Adrenal gland (tissue), 12 donors: ENCODE measurements around the gene F7. TPM values are rescaled to one million over a fixed set of nuclear protein-coding genes. Genes with fewer than 3 reads are reported as not detected.

Source experiments
- DNase-seq, 7 donors: peaks; one replicate each; pipeline ENCODE4 v3.0.0-alpha.2; 2019 to 2020
- H3K27ac ChIP-seq, 5 donors: fragments of 200-600 bp; sonication (generic) in 4 of 5; 1 replicate in 3 of 5; 2 replicates in 2 of 5; pipeline versions ENCODE4 v1.5.1 to v1.8.0; 2016 to 2020; ENCODE audit warnings: mild to moderate bottlenecking in 1 of 5
- H3K27me3 ChIP-seq: fragments of 200-600 bp; 2 replicates; pipeline ENCODE4 v1.8.0; 2021
- H3K36me3 ChIP-seq, 2 donors: fragments of 200-600 bp; replicated peaks in 1 of 2; 1 replicate in 1 of 2; 2 replicates in 1 of 2; pipeline versions ENCODE4 v1.5.1 to v1.8.0; 2018 to 2022
- H3K4me1 ChIP-seq, 2 donors: fragments of 200-600 bp; replicated peaks in 1 of 2; 1 replicate in 1 of 2; 2 replicates in 1 of 2; pipeline versions ENCODE4 v1.5.1 to v1.8.0; 2018 to 2021
- H3K4me3 ChIP-seq, 4 donors: fragments of 200-600 bp; sonication (generic) in 3 of 4; one replicate each; pipeline ENCODE4 v1.5.1; 2016 to 2018
- H3K9me3 ChIP-seq, 3 donors: fragments of 200-600 bp; sonication (generic) in 1 of 3; replicated peaks in 1 of 3; 1 replicate in 2 of 3; 2 replicates in 1 of 3; pipeline versions ENCODE4 v1.5.1 to v1.8.0; 2016 to 2021
- CTCF ChIP-seq, 6 experiments: fragments of 450-650 bp in 4 of 6; fragments of 200-600 bp in 2 of 6; sonication (generic) in 1 of 6; IDR thresholded peaks; 1 replicate in 5 of 6; 2 replicates in 1 of 6; pipeline versions ENCODE4 v1.5.1 to v1.8.0; 2016 to 2021; ENCODE audit warnings: antibody characterized with exemption in 6 of 6, mild to moderate bottlenecking in 2 of 6, moderate library complexity in 1 of 6
- POLR2A ChIP-seq, 2 donors: fragments of 450-650 bp; IDR thresholded peaks; one replicate each; pipeline ENCODE4 v1.6.1; 2017; ENCODE audit warnings: antibody characterized with exemption in 2 of 2, mild to moderate bottlenecking in 2 of 2, moderate library complexity in 1 of 2
- WGBS, 4 donors: extraction: QIAGEN DNeasy Blood & Tissue Kit in 2 of 4; methylation state at CpG; one replicate each; pipeline versions ENCODE4 v1.1.5 to v1.1.7; 2013 to 2017; 5-methylcytosine and 5-hydroxymethylcytosine counted together
- intact Hi-C, 2 donors: fragments of 100-400 bp; cut with DNase I; formaldehyde crosslinking; loops; one replicate each; pipeline versions ENCODE4 v1.14.1 to v1.15.0; 2022 to 2023
- polyA plus RNA-seq, 3 donors: library from polyadenylated mRNA; stranded (reverse); fragments of 200-250 nt in 2 of 3; fragments of 350-450 nt in 1 of 3; fragmentation: Illumina TruSeq in 1 of 3; extraction: RNeasy Lipid Tissue Mini Kit (QIAGEN cat#74804) in 1 of 3; gene quantifications; one replicate each; pipeline ENCODE4 v1.2.3, GENCODE V29; 2013 to 2014
- small RNA-seq, 2 donors: library from RNA; depleted of rRNA; stranded (forward); fragments of <200 nt; gene quantifications; one replicate each; pipeline ENCODE3, GENCODE V24; 2016
- total RNA-seq, 9 donors: library from RNA; depleted of rRNA in 4 of 9; stranded (reverse); fragments of >200 nt in 4 of 9; fragments of 120-200 nt in 1 of 9; fragmentation: NEBNext Ultra II Directional in 1 of 9; extraction: Animal tissue kit (Norgen Biotek cat#: 25700) in 1 of 9; gene quantifications; one replicate each; pipeline versions ENCODE4 v1.1.0 to v1.2.4, GENCODE V29; 2013 to 2023
- donor health status: healthy with polysubstance abuse.
- donor health status: Bipolar disorder and iron deficiency.
- donor health status: DM: yes; HTN: yes; CAD: no.
- donor health status: DM: no; HTN: no; CAD: no.
- donor health status: DM: no; HTN: no; CAD: no.
- donor health status: DM: yes; HTN: yes; CAD: no.

Gene F7
- total and polyA plus RNA-seq, 12 donors: 0.05 to 0.61 (median 0.08) TPM; not detected in 7

GRCh38 chr13:113167155-113167554, 61.6 kb downstream of the F7 start:
- 90 to 92% (median 91%) methylated on average over 10 of the region's 10 CpGs for WGBS, 4 donors
- no peaks in the 10 kb centered on the region for H3K9me3 ChIP-seq
- H3K27ac ChIP-seq: no peak overlapping the region
- DNase-seq: no peak
- peaks cover 0 to 9% of the 10 kb centered on the region in 2 donors for H3K36me3 ChIP-seq
- H3K4me1 ChIP-seq: no peaks in the 10 kb centered on the region
- intact Hi-C loops: no loop called here
- TF ChIP-seq POLR2A (IDR thresholded peaks at IDR 0.05): no peak
- no peak for TF ChIP-seq CTCF (IDR thresholded peaks at IDR 0.05)
- no peak overlapping the region for H3K4me3 ChIP-seq
- no peaks in the 10 kb centered on the region for H3K27me3 ChIP-seq

DNA sequence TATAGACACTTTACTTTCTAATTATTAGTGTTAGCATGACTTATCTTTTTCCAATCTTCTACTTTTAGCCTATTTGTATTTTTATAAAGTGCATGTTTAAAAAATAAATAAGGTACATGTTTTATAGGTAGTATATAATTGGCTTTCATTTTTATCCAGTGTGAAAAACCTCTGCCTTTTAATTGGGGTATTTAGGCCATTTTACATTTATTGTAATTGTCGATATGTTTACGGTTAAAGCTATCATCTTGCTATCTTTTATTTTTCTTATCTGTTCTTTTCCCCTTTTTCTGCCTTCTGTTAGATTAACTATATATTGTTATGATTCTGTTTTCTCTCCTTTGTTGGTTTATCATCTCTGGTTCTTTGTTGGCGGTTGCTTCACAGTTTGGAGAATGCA, 62.0 kb downstream of the F7 start:
- WGBS, 4 donors: 98 to 100% (median 99%) methylated on average over 3 of the region's 3 CpGs
- no peaks in the 10 kb centered on the region for H3K9me3 ChIP-seq
- H3K27ac ChIP-seq: no peak overlapping the region
- intact Hi-C loops: no loop called here
- H3K36me3 ChIP-seq: peaks cover 0 to 9% of the 10 kb centered on the region in 2 donors
- no peaks in the 10 kb centered on the region for H3K27me3 ChIP-seq
- no peak for TF ChIP-seq POLR2A (IDR thresholded peaks at IDR 0.05)
- TF ChIP-seq CTCF (IDR thresholded peaks at IDR 0.05): no peak
- no peak overlapping the region for H3K4me3 ChIP-seq
- DNase-seq: no peak
- no peaks in the 10 kb centered on the region for H3K4me1 ChIP-seq

- TF ChIP-seq CTCF (IDR thresholded peaks at IDR 0.05) (no peak), POLR2A (IDR thresholded peaks at IDR 0.05) (no peak)
- Histone ChIP-seq H3K9me3 (no peaks in the 10 kb centered on the region), H3K27ac (no peak overlapping the region), H3K36me3 (peaks cover 0 to 9% of the 10 kb centered on the region in 2 donors), H3K4me1 (no peaks in the 10 kb centered on the region), H3K27me3 (no peaks in the 10 kb centered on the region), H3K4me3 (no peak overlapping the region)
- intact Hi-C loops: no loop called here
- WGBS, 4 donors: 80 to 98% (median 89%) methylated on average over 7 of the region's 7 CpGs
- no peak for DNase-seq
These were observed 62.6 kb downstream of the F7 start for GRCh38 chr13:113168211-113168610.

- H3K4me3 ChIP-seq: no peak overlapping the region
- intact Hi-C loops: no loop called here
- H3K27ac ChIP-seq: no peak overlapping the region
- H3K4me1 ChIP-seq: no peaks in the 10 kb centered on the region
- peaks cover 0 to 9% of the 10 kb centered on the region in 2 donors for H3K36me3 ChIP-seq
- no peaks in the 10 kb centered on the region for H3K27me3 ChIP-seq
- H3K9me3 ChIP-seq: no peaks in the 10 kb centered on the region
- TF ChIP-seq CTCF (IDR thresholded peaks at IDR 0.05): no peak
- TF ChIP-seq POLR2A (IDR thresholded peaks at IDR 0.05): no peak
- WGBS, 4 donors: 94 to 96% (median 95%) methylated on average over 13 of the region's 13 CpGs
- DNase-seq: no peak
These were observed 64.0 kb downstream of the F7 start for GRCh38 chr13:113169277-113170272.

Small RNA genes within 50 kb of the gene (small RNA-seq; reads per million reads assigned to genes)
- 0 reads per million in 2 donors for gene AL137002.1

Other genes starting within 250 kb of the F7 start
- 10 to 100 TPM in 7 of 9 donors, 1 to 10 TPM in 2; 8.1 to 24.9 (median 14.0) TPM for gene MCF2L, start 136.6 kb upstream of the F7 start, total RNA-seq
- gene MCF2L, start 136.6 kb upstream of the F7 start, polyA plus RNA-seq: 10 to 100 TPM in 2 of 3 donors, 1 to 10 TPM in 1; 7.6 to 49.0 (median 30.3) TPM
- 10 to 100 TPM in 6 of 9 donors, 1 to 10 TPM in 3; 4.4 to 54.4 (median 12.0) TPM for gene F10, start 17.0 kb downstream of the F7 start, total RNA-seq
- gene F10, start 17.0 kb downstream of the F7 start, polyA plus RNA-seq: 10 to 100 TPM in 2 of 3 donors, 1 to 10 TPM in 1; 6.1 to 81.8 (median 48.3) TPM
- under 1 TPM in 1 of 9 donors, not detected in 8; 0.17 TPM for gene PROZ, start 52.9 kb downstream of the F7 start, total RNA-seq
- gene PROZ, start 52.9 kb downstream of the F7 start, polyA plus RNA-seq: not detected
- 10 to 100 TPM; 26.4 to 87.2 (median 43.9) TPM for gene PCID2, start 102.9 kb downstream of the F7 start, total RNA-seq
- 10 to 100 TPM; 44.8 to 49.6 (median 47.2) TPM for gene PCID2, start 102.9 kb downstream of the F7 start, polyA plus RNA-seq
- gene CUL4A, start 103.8 kb downstream of the F7 start, total RNA-seq: 10 to 100 TPM; 53.5 to 90.4 (median 61.6) TPM
- 10 to 100 TPM; 27.6 to 62.8 (median 40.3) TPM for gene CUL4A, start 103.8 kb downstream of the F7 start, polyA plus RNA-seq
- gene LAMP1, start 191.4 kb downstream of the F7 start, total RNA-seq: 100 to 1,000 TPM in 8 of 9 donors, 10 to 100 TPM in 1; 70.5 to 267 (median 184) TPM
- gene LAMP1, start 191.4 kb downstream of the F7 start, polyA plus RNA-seq: 100 to 1,000 TPM in 1 of 3 donors, 10 to 100 TPM in 2; 40.6 to 106 (median 42.2) TPM